Small intestine (tissue), 7 donors: ENCODE measurements around the gene NTRK2. TPM values are rescaled to one million over a fixed set of nuclear protein-coding genes. Genes with fewer than 3 reads are reported as not detected.

Experiments used
- DNase-seq, 2 donors: peaks; one replicate each; pipeline versions ENCODE4 v3.0.0 to v3.0.0-alpha.2; 2013
- FAIRE-seq: peaks from 2 replicates; lab custom pipeline; 2012; peaks lifted over from hg19 to GRCh38; lab: Jason Lieb, UNC
- H3K27ac ChIP-seq, 3 donors: one replicate each; pipeline ENCODE4 v1.5.1; 2013; ENCODE audit warnings: low read length in 2 of 3, mild to moderate bottlenecking in 2 of 3, control low read depth in 1 of 3, inconsistent platforms in 1 of 3, low read depth in 1 of 3, moderate library complexity in 1 of 3
- H3K27me3 ChIP-seq, 3 donors: one replicate each; pipeline ENCODE4 v1.6.1; 2013; ENCODE audit warnings: low read length in 3 of 3, inconsistent platforms in 1 of 3; ENCODE audit not compliant: control insufficient read depth in 3 of 3, insufficient read depth in 3 of 3
- H3K36me3 ChIP-seq, 3 donors: one replicate each; pipeline ENCODE4 v1.6.1; 2013; ENCODE audit warnings: low read length in 3 of 3, inconsistent platforms in 1 of 3, low read depth in 1 of 3, mild to moderate bottlenecking in 1 of 3, moderate library complexity in 1 of 3; ENCODE audit not compliant: control insufficient read depth in 3 of 3, insufficient read depth in 2 of 3
- H3K4me1 ChIP-seq, 3 donors: one replicate each; pipeline ENCODE4 v1.6.1; 2013; ENCODE audit warnings: low read length in 2 of 3, inconsistent platforms in 1 of 3, low read depth in 1 of 3, mild to moderate bottlenecking in 1 of 3, moderate library complexity in 1 of 3; ENCODE audit not compliant: control insufficient read depth in 3 of 3, insufficient read depth in 2 of 3
- H3K4me3 ChIP-seq, 3 donors: one replicate each; pipeline ENCODE4 v1.5.1; 2013; ENCODE audit warnings: low read length in 3 of 3, control low read depth in 1 of 3, inconsistent platforms in 1 of 3, low read depth in 1 of 3, mild to moderate bottlenecking in 1 of 3, moderate library complexity in 1 of 3
- H3K9me3 ChIP-seq, 2 donors: one replicate each; pipeline ENCODE4 v1.6.1; 2013; ENCODE audit warnings: low read depth in 1 of 2, low read length in 1 of 2; ENCODE audit not compliant: control insufficient read depth in 2 of 2, insufficient read depth in 1 of 2
- WGBS, 3 donors: extraction: QIAGEN DNeasy Blood & Tissue Kit; methylation state at CpG; one replicate each; pipeline ENCODE4 v1.1.7; 2013; 5-methylcytosine and 5-hydroxymethylcytosine counted together
- polyA plus RNA-seq, 4 donors: library from polyadenylated mRNA; stranded (reverse) in 3 of 4; unstranded in 1 of 4; fragments of 200-250 nt in 3 of 4; fragments of 120-200 nt in 1 of 4; gene quantifications; one replicate each; pipeline versions ENCODE4 v1.2.1 to v1.2.3, GENCODE V29; 2013
- donor health status: healthy with polysubstance abuse.
- donor health status: control.
- donor health status: control.
- donor health status: Bipolar disorder and iron deficiency.
- donor health status: healthy.

NTRK2 gene
- polyA plus RNA-seq, 4 donors = 0.16 to 1.1 TPM; not detected in 2

DNA sequence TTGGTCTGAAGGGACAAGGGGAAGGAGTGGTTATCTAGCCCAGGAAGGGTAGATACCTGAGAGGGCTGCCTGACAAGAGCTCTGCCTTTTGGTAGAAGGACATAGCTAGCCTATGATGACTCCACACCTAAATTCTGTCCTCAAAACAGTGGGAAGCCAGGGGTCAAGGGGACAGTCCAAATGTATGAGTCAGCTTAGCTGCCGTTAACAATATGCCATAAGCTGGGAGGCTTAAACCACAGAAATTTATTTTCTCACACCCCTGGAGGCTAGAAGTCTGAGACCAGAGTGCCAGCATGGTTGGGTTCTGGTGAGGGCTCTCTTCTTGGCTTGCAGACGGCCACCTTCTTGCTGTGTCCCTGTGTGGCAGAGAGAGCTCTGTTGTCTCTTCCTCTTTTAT, 306.4 kb downstream of the NTRK2 start:
- whole genome bisulfite sequencing, 3 donors = 57 to 75% (median 60%) methylated on average over 2 of the region's 2 CpGs
- FAIRE-seq (no peak), DNase-seq (no peak)
- Histone ChIP-seq H3K9me3 (no peaks in the 10 kb centered on the region), H3K36me3 (no peaks in the 10 kb centered on the region), H3K27me3 (no peaks in the 10 kb centered on the region), H3K27ac (no peak overlapping the region), H3K4me3 (no peak overlapping the region), H3K4me1 (no peaks in the 10 kb centered on the region)

DNA sequence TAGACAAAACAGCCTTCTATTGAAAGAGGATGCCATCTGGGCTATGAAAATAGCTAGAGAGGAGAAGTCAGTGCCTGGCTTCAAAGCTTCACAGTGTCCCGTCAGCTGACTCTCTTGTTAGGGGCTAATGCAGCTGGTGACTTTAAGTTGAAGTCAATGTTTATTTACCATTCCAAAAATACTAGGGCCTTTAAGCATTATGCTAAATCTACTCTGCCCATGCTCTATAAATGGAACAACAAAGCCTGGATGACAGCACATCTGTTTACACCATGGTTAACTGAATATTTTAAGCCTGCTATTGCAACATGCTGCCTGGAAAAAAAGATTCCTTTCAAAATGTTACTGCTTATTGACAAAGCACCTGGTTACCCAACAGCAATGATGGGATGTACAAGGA, 309.1 kb downstream of the NTRK2 start:
- WGBS, 3 donors = 79 to 87% (median 86%) methylated on average over 1 of the region's 1 CpG
- no peak for FAIRE-seq
- no peaks in the 10 kb centered on the region for H3K9me3 ChIP-seq

DNA sequence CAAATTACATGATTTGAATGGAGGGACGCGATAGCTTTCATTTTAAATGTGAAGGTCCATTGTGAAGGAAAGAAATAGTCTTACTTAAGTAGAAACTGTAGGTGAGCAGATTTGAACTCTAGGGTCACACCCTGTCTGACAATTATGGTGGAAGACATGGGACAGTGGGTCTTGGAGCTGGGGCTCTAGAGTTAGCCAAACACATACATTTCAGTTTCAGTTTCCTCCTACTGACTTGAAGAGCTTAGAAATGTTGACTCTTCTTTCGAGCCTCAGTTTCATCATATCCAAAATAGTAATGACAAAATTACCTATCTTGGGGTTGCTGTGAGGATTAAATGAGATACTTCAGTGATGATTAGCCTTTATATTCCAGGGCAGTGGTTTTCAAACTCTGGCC, 314.2 kb downstream of the NTRK2 start:
- Histone ChIP-seq H3K4me3 (no peak overlapping the region), H3K4me1 (no peaks in the 10 kb centered on the region), H3K9me3 (no peaks in the 10 kb centered on the region), H3K27me3 (no peaks in the 10 kb centered on the region), H3K36me3 (no peaks in the 10 kb centered on the region), H3K27ac (no peak overlapping the region)
- 85 to 96% (median 88%) methylated on average over 3 of the region's 3 CpGs for WGBS, 3 donors
- DNase-seq = no peak
- FAIRE-seq = no peak

More for the DNA sequence above, 309.1 kb downstream of the NTRK2 start:
- DNase-seq = no peak
- no peaks in the 10 kb centered on the region for H3K36me3 ChIP-seq
- H3K27me3 ChIP-seq = no peaks in the 10 kb centered on the region
- no peak overlapping the region for H3K4me3 ChIP-seq
- no peaks in the 10 kb centered on the region for H3K4me1 ChIP-seq
- no peak overlapping the region for H3K27ac ChIP-seq

DNA sequence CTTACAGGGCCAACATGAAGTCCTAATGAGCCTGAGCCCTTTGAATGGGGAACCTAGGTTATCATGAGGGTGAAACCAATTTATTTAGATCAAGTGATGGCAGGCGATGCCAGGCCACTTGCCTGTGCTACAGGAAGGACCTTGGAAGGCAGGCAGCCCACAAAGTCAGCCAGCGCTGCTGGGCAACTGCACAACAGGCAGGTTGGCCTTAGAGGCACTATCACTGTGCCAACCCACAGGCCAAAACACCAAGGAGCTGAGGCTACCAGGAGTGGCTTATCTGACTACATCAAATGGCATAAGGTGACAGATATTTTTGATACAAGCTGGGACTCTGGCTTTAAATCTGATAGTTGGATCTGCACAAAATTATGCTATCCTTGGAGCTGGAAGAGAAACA, 319.1 kb downstream of the NTRK2 start:
- no peak for FAIRE-seq

DNA sequence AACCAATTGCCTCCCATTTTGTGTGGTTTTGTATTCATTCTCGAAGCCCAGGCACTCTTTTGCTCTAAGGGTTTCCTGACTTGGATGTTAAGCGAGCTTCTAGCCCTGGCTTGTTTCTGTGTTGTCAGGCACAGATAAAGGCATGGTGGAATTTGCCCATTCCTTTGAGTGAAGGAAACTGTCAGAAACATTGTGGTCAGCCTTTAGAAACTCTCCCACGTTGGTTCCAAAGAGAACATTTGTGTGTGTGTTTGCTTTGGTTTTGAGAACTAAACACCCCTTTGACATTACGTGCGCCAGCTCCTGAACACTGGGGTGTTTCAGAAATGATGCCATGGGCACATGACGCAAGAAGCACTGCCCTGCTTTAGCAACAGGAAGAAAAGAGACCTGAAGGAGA, 320.9 kb downstream of the NTRK2 start:
- WGBS, 3 donors = 56 to 68% (median 66%) methylated on average over 6 of the region's 6 CpGs
- H3K4me1 ChIP-seq = no peaks in the 10 kb centered on the region
- no peak overlapping the region for H3K27ac ChIP-seq
- no peaks in the 10 kb centered on the region for H3K36me3 ChIP-seq
- no peaks in the 10 kb centered on the region for H3K27me3 ChIP-seq
- H3K9me3 ChIP-seq = no peaks in the 10 kb centered on the region
- H3K4me3 ChIP-seq = no peak overlapping the region
- no peak for FAIRE-seq
- DNase-seq = no peak

More for the DNA sequence above, 319.1 kb downstream of the NTRK2 start:
- Histone ChIP-seq H3K4me1 (no peaks in the 10 kb centered on the region), H3K27me3 (no peaks in the 10 kb centered on the region), H3K9me3 (no peaks in the 10 kb centered on the region), H3K27ac (no peak overlapping the region), H3K36me3 (no peaks in the 10 kb centered on the region), H3K4me3 (no peak overlapping the region)
- DNase-seq = no peak
- 59 to 89% (median 69%) methylated on average over 2 of the region's 2 CpGs for WGBS, 3 donors

DNA sequence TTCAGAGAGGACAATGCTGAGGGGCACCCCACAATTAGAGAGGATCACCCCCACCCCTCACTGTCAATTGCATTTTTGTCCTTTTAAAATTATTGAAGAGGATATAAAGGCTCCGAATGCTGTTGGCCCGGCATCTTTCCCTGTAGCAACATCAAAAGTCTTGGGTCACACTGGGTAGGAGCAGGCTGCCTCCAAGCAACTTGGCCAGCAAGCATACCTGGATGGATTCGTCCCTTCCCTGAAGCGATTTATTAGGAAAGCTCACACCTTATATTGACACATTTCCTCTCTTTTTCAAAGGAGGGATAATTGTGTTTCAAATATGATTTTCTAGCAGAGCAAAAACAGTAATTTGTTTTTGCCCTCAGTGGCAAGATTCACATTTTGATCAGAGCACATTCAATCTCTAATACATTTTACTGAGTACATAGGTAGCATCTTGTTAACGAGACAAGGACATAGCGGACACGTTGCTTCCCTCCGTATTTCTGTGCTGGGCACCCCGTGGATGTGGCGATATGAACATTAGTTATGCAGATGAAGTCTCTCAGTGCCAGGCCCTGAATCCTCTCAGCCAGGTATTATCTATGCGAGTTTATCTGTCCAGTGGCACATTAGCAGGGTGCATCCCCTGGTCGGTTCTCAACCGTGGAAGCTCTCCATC, 321.5 kb downstream of the NTRK2 start:
- Histone ChIP-seq H3K4me3 (no peak overlapping the region), H3K4me1 (no peaks in the 10 kb centered on the region), H3K9me3 (no peaks in the 10 kb centered on the region), H3K27me3 (no peaks in the 10 kb centered on the region), H3K36me3 (no peaks in the 10 kb centered on the region), H3K27ac (no peak overlapping the region)
- 86 to 92% (median 91%) methylated on average over 13 of the region's 13 CpGs for WGBS, 3 donors
- DNase-seq (no peak), FAIRE-seq (no peak)

DNA sequence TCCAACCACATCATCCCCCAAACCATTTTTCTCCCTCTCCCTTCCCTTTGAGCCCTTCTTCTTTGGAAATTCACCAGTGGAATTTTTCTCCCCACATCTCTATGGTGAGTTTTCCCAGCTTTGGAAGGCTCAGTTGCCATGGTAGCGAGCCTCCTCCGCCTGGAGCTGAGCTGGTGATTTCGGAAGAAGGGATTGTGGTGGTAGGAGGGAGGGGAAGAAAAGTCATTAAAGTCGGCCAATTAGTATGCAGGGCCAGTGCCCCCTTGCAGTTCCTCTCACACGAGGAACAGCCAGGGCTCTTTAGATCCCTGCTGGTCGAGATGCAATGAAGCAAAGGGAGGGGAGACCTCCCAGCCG, 322.0 kb downstream of the NTRK2 start:
- Histone ChIP-seq H3K36me3 (no peaks in the 10 kb centered on the region), H3K27me3 (no peaks in the 10 kb centered on the region)

DNA sequence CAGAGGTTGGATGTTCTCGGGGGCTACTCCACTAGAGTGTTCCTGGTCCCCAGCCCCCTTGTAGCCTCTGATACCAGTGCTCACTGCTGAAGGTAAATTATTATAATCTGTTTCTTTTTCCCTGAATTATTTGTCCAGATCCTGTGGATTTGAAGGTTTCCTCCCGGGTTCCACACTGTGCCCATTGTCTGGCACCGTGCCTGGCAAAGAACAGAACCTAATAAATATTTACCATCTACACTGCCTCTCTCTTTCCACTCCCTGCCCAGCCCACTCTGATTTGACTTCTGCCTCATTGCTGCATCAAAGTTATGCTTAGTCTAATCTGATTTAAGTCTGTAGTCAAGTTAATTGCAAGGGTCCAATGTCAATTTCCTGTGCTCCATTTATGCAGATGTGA, 322.9 kb downstream of the NTRK2 start:
- no peak for FAIRE-seq
- no peak for DNase-seq
- no peak overlapping the region for H3K27ac ChIP-seq
- H3K36me3 ChIP-seq = no peaks in the 10 kb centered on the region
- H3K9me3 ChIP-seq = no peaks in the 10 kb centered on the region
- H3K27me3 ChIP-seq = no peaks in the 10 kb centered on the region
- 54 to 71% (median 70%) methylated on average over 3 of the region's 3 CpGs for WGBS, 3 donors
- no peaks in the 10 kb centered on the region for H3K4me1 ChIP-seq
- H3K4me3 ChIP-seq = no peak overlapping the region

More for the DNA sequence above, 322.0 kb downstream of the NTRK2 start:
- Histone ChIP-seq H3K4me1 (no peaks in the 10 kb centered on the region), H3K4me3 (no peak overlapping the region), H3K9me3 (no peaks in the 10 kb centered on the region), H3K27ac (no peak overlapping the region)
- DNase-seq = no peak
- 62 to 79% (median 76%) methylated on average over 7 of the region's 7 CpGs for whole genome bisulfite sequencing, 3 donors
- FAIRE-seq = no peak

DNA sequence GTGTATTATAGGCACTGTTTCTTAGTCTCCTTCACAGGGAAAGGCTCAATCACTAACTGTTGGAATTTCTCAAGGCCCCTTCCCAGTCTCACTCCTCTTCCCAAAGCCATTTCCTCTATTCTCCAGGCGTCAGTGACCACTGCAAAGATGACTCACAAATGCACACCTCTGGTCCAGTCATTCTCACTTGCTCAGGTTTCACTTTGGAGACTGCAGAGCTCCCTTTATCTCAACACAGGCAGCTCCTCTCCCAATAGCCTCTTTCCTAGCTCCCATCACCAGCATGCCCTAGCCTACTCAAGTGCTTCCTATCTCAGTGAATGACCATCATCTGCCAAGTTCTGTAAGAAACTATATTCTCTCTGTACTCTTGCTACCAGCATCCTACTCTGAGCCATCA, 323.6 kb downstream of the NTRK2 start:
- FAIRE-seq = no peak
- H3K27me3 ChIP-seq = no peaks in the 10 kb centered on the region
- H3K9me3 ChIP-seq = no peaks in the 10 kb centered on the region
- WGBS, 3 donors = 31 to 45% (median 33%) methylated on average over 1 of the region's 1 CpG
- H3K36me3 ChIP-seq = no peaks in the 10 kb centered on the region
- H3K4me1 ChIP-seq = no peaks in the 10 kb centered on the region
- no peak overlapping the region for H3K4me3 ChIP-seq
- no peak for DNase-seq
- no peak overlapping the region for H3K27ac ChIP-seq
